Measurements from ENCODE around the gene BMPR1B. TPM values are rescaled to one million over a fixed set of nuclear protein-coding genes. Genes with fewer than 3 reads are reported as not detected.

BMPR1B gene
- total RNA-seq, 1 experiment from 2014 or later, result 7.1 TPM

DNA sequence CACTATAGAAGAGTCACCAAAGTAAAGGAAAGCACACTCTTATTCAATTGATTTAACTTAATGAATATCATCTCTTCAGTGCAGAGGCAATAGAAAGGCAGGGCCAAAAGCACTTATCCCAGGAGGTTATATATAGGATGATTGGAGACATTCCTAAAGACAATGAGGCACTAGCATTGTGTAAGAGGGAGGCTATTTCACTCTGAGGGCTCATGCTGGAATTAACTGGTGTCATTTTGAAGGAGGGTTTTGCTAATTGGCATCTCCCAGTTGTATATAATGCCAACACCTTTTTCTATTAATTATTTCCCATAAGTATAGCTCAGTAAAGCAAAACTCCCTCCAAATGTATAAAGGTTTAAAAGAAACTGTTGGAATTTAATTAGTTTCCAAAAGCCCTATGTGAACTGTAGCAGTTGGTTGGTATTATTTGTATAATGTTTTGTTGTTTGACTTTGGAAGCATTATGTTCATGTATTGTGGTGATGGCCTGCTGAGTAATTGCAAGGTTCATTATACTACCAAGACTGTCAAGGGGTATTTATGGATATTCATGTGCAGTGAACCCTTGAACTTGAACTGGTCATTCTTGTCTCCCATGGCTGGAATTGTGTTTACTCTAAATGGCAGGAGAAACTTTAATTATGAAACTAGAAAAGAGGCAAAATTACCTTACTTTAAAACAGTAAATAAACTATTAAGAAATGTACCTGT is 270.3 kb downstream of the BMPR1B start:
- Histone ChIP-seq H4K20me1 (ENCODE audit: low read length) (no peaks in the 10 kb centered on the region), H3K27ac (ENCODE audit: low read length) (peak overlapping the region; percentile 58), H3K4me1 (ENCODE audit: insufficient read depth, low read length) (peaks cover 34% of the 10 kb centered on the region), H3K79me2 (ENCODE audit: low read length) (no peaks in the 10 kb centered on the region), H3K36me3 (ENCODE audit: low read depth, low read length) (no peaks in the 10 kb centered on the region), H3K4me2 (ENCODE audit: low read length) (no peak overlapping the region), H3K4me3 (ENCODE audit: low read length) (no peak overlapping the region), H3K9me2 (replicated peaks; ENCODE audit: low read length) (no peaks in the 10 kb centered on the region), H2AFZ (ENCODE audit: low read length) (no peak overlapping the region), H3K27me3 (ENCODE audit: low read length) (no peaks in the 10 kb centered on the region), H3K9ac (ENCODE audit: low read length) (no peak overlapping the region), H3K9me3 (ENCODE audit: low read length) (no peaks in the 10 kb centered on the region), H3F3A (ENCODE audit: low read length, unreplicated experiment) (no peaks in the 10 kb centered on the region)
- DNase-seq, result peak; percentile 20
- ChIA-PET POLR2A (ENCODE audit: unreplicated experiment) (no interaction called here), CTCF (no interaction called here)
- peak; percentile 55 for ATAC-seq
- TF ChIP-seq EZH2phosphoT487 (IDR thresholded peaks at IDR 0.05; ENCODE audit: borderline replicate concordance, low read length) (no peak), EZH2 (IDR thresholded peaks at IDR 0.05; ENCODE audit: low read length, unreplicated experiment) (no peak)
- TF ChIP-seq, protein P1, sequence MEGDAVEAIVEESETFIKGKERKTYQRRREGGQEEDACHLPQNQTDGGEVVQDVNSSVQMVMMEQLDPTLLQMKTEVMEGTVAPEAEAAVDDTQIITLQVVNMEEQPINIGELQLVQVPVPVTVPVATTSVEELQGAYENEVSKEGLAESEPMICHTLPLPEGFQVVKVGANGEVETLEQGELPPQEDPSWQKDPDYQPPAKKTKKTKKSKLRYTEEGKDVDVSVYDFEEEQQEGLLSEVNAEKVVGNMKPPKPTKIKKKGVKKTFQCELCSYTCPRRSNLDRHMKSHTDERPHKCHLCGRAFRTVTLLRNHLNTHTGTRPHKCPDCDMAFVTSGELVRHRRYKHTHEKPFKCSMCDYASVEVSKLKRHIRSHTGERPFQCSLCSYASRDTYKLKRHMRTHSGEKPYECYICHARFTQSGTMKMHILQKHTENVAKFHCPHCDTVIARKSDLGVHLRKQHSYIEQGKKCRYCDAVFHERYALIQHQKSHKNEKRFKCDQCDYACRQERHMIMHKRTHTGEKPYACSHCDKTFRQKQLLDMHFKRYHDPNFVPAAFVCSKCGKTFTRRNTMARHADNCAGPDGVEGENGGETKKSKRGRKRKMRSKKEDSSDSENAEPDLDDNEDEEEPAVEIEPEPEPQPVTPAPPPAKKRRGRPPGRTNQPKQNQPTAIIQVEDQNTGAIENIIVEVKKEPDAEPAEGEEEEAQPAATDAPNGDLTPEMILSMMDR (conservative IDR thresholded peaks at IDR 0.05; ENCODE audit: low read depth, low read length), result no peak
- BruUV-seq (replicated peaks), result no TSS peak
- intact Hi-C loops (cut with micrococcal nuclease), result loop anchor here (1.0 kb wide), 1 partner anchor 55 kb away; no protein-coding TSS in a partner anchor

DNA sequence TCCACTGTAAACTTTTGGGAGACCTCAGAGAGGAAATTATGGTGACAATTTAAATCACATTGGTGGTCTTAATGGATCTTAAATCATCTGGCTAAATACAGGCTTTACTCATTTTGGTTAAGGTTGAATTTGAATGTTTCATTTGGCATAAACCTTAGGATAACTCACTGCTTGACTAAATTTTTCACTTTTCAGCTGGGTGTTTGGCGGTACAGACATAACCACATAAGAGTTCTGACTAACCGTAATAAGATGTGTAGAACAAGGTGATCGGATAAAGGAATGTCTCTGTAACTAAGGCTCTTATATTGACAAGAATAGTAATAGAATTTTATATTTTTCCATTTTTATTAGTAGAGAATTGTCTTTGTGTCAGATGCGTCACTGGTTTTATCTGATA is 281.0 kb downstream of the BMPR1B start:
- no peaks in the 10 kb centered on the region for H3F3A ChIP-seq (ENCODE audit: low read length, unreplicated experiment)
- no peak for ATAC-seq

More for the DNA sequence above, 281.0 kb downstream of the BMPR1B start:
- ChIA-PET CTCF (no interaction called here), POLR2A (ENCODE audit: unreplicated experiment) (no interaction called here)
- Histone ChIP-seq H3K4me1 (ENCODE audit: insufficient read depth, low read length) (no peaks in the 10 kb centered on the region), H3K27ac (ENCODE audit: low read length) (no peak overlapping the region), H3K36me3 (ENCODE audit: low read depth, low read length) (no peaks in the 10 kb centered on the region), H3K27me3 (ENCODE audit: low read length) (no peaks in the 10 kb centered on the region), H3K4me3 (ENCODE audit: low read length) (no peak overlapping the region), H3K79me2 (ENCODE audit: low read length) (no peaks in the 10 kb centered on the region), H3K9me3 (ENCODE audit: low read length) (no peaks in the 10 kb centered on the region), H3K9me2 (replicated peaks; ENCODE audit: low read length) (no peaks in the 10 kb centered on the region), H4K20me1 (ENCODE audit: low read length) (no peaks in the 10 kb centered on the region), H3K4me2 (ENCODE audit: low read length) (no peak overlapping the region), H3K9ac (ENCODE audit: low read length) (no peak overlapping the region), H2AFZ (ENCODE audit: low read length) (no peak overlapping the region)
- intact Hi-C loops (cut with micrococcal nuclease), result no loop called here
- DNase-seq, result no peak
- BruUV-seq (replicated peaks), result no TSS peak
- TF ChIP-seq, protein P1 (conservative IDR thresholded peaks at IDR 0.05; ENCODE audit: low read depth, low read length), result no peak
- no peak for TF ChIP-seq EZH2 (IDR thresholded peaks at IDR 0.05; ENCODE audit: low read length, unreplicated experiment)
- no peak for TF ChIP-seq EZH2phosphoT487 (IDR thresholded peaks at IDR 0.05; ENCODE audit: borderline replicate concordance, low read length)

All from PC-3 (cell line).